MM.1S (cell line): Measurements from ENCODE around the gene GPR137.
"Not testable (repeated sequence)": the region's sequence is repeated elsewhere in the genome, so short reads cannot be mapped to it uniquely, and the experiment has no call there.

Source experiments
- DNase-seq: peaks from one replicate; pipeline ENCODE4 v3.0.0-alpha.2; 2015
- H2AFZ ChIP-seq: fragments of 300-600 bp; sonication (generic); 2 replicates; pipeline ENCODE4 v1.6.0; 2016; ENCODE audit warnings: antibody characterized with exemption, low read length
- H3F3A ChIP-seq: fragments of 300-600 bp; sonication (generic); 2 replicates; pipeline ENCODE4 v1.6.1; 2016; ENCODE audit warnings: mild to moderate bottlenecking, antibody characterized with exemption, low read length, moderate library complexity, mixed read lengths; ENCODE audit not compliant: insufficient read depth
- H3K27ac ChIP-seq: fragments of 300-600 bp; sonication (generic); 2 replicates; pipeline ENCODE4 v1.5.1; 2016; ENCODE audit warnings: mild to moderate bottlenecking, low read length
- H3K27me3 ChIP-seq: fragments of 300-600 bp; sonication (generic); replicated peaks from 2 replicates; pipeline ENCODE4 v1.6.0; 2016; ENCODE audit warnings: low read length; ENCODE audit not compliant: insufficient read depth
- H3K36me3 ChIP-seq: fragments of 300-600 bp; sonication (generic); replicated peaks from 2 replicates; pipeline ENCODE4 v1.6.1; 2016; ENCODE audit warnings: mild to moderate bottlenecking, low read length, mixed read lengths; ENCODE audit not compliant: insufficient read depth
- H3K4me1 ChIP-seq: fragments of 300-600 bp; sonication (generic); 2 replicates; pipeline ENCODE4 v1.6.1; 2016; ENCODE audit warnings: low read length, mixed read lengths
- H3K4me2 ChIP-seq: fragments of 300-600 bp; sonication (generic); 2 replicates; pipeline ENCODE4 v1.6.0; 2016; ENCODE audit warnings: low read depth, low read length
- H3K4me3 ChIP-seq: fragments of 300-600 bp; sonication (generic); 2 replicates; pipeline ENCODE4 v1.5.1; 2016; ENCODE audit warnings: low read length, mixed read lengths
- H3K79me2 ChIP-seq: fragments of 300-600 bp; sonication (generic); 2 replicates; pipeline ENCODE4 v1.6.1; 2016; ENCODE audit warnings: mixed run types, low read length, mixed read lengths
- H3K9ac ChIP-seq: fragments of 300-600 bp; sonication (generic); 2 replicates; pipeline ENCODE4 v1.6.1; 2016; ENCODE audit warnings: low read length, mixed read lengths
- H3K9me2 ChIP-seq: fragments of 300-600 bp; sonication (generic); replicated peaks from 2 replicates; pipeline ENCODE4 v1.6.1; 2016; ENCODE audit warnings: mild to moderate bottlenecking, low read length, mixed read lengths; ENCODE audit not compliant: insufficient read depth
- H3K9me3 ChIP-seq: fragments of 300-600 bp; sonication (generic); replicated peaks from 2 replicates; pipeline ENCODE4 v1.6.1; 2016; ENCODE audit warnings: mild to moderate bottlenecking, low read length, mixed read lengths; ENCODE audit not compliant: insufficient read depth
- H4K20me1 ChIP-seq: fragments of 300-600 bp; sonication (generic); 2 replicates; pipeline ENCODE4 v1.6.1; 2016; ENCODE audit warnings: mild to moderate bottlenecking, low read length, moderate library complexity, mixed read lengths; ENCODE audit not compliant: insufficient read depth
- EZH2 ChIP-seq: fragments of 300-600 bp; sonication (generic); optimal IDR thresholded peaks from 2 replicates; pipeline ENCODE3; 2017; ENCODE audit warnings: low read depth, mild to moderate bottlenecking, antibody characterized with exemption, low read length, mixed read lengths
- EZH2phosphoT487 ChIP-seq: fragments of 300-600 bp; sonication (generic); IDR thresholded peaks from 2 replicates; pipeline ENCODE4 v1.6.1; 2018; ENCODE audit warnings: antibody characterized with exemption, low read length
- TF ChIP-seq, protein P1 (sequence below): fragments of 300-600 bp; sonication (generic); IDR thresholded peaks from 2 replicates; pipeline ENCODE4 v1.5.1; 2016; ENCODE audit warnings: antibody characterized with exemption, low read length, mixed read lengths

GPR137 gene

DNA sequence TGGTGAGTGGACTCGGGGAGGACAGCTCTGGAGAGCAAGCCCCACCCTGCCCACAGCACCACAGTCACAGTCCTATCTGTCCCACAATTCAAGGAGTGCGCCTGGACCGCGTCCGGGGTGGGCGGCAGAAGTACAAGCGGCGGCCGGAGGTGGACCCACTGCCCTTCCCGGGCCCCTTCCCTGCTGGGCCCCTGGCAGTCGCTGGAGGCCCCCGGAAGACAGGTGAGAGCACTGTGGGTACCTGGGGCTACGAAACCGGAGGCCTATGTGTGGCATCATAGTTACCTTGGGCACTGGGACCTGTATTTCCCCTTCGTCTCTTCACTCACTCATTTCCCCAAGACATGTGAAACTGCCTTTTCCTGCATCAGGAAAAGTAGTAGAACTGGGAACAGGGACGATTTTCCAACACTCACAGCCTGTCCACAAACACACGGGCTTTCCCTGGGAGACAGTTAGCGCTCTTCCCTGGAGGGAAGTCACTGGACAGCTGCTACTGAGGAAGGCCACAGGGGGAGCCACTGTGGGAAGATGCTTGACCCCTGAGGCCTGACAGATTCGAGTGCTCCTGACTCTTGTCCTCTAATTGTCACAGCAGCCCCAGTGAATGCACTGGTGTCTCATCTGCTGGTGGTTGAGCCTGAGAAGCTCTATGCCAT, 28.6 kb downstream of the GPR137 start:
- no peak overlapping the region for H2AFZ ChIP-seq
- no peak overlapping the region for H3K27ac ChIP-seq
- no peaks in the 10 kb centered on the region for H4K20me1 ChIP-seq
- H3K79me2 ChIP-seq, result peaks cover 73% of the 10 kb centered on the region
- H3K4me1 ChIP-seq, result peaks cover 5% of the 10 kb centered on the region
- no peak overlapping the region for H3K4me2 ChIP-seq
- H3K36me3 ChIP-seq, result no peaks in the 10 kb centered on the region
- no peaks in the 10 kb centered on the region for H3K9me3 ChIP-seq
- no peak overlapping the region for H3K4me3 ChIP-seq
- peaks cover 38% of the 10 kb centered on the region for H3F3A ChIP-seq
- no peaks in the 10 kb centered on the region for H3K27me3 ChIP-seq
- TF ChIP-seq EZH2phosphoT487 (no peak), EZH2 (no peak)
- TF ChIP-seq, protein P1, sequence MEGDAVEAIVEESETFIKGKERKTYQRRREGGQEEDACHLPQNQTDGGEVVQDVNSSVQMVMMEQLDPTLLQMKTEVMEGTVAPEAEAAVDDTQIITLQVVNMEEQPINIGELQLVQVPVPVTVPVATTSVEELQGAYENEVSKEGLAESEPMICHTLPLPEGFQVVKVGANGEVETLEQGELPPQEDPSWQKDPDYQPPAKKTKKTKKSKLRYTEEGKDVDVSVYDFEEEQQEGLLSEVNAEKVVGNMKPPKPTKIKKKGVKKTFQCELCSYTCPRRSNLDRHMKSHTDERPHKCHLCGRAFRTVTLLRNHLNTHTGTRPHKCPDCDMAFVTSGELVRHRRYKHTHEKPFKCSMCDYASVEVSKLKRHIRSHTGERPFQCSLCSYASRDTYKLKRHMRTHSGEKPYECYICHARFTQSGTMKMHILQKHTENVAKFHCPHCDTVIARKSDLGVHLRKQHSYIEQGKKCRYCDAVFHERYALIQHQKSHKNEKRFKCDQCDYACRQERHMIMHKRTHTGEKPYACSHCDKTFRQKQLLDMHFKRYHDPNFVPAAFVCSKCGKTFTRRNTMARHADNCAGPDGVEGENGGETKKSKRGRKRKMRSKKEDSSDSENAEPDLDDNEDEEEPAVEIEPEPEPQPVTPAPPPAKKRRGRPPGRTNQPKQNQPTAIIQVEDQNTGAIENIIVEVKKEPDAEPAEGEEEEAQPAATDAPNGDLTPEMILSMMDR, result peak; percentile 16; the same call in 1 of the 2 replicates
- no peak for DNase-seq
- no peak overlapping the region for H3K9ac ChIP-seq
- H3K9me2 ChIP-seq, result no peaks in the 10 kb centered on the region

DNA sequence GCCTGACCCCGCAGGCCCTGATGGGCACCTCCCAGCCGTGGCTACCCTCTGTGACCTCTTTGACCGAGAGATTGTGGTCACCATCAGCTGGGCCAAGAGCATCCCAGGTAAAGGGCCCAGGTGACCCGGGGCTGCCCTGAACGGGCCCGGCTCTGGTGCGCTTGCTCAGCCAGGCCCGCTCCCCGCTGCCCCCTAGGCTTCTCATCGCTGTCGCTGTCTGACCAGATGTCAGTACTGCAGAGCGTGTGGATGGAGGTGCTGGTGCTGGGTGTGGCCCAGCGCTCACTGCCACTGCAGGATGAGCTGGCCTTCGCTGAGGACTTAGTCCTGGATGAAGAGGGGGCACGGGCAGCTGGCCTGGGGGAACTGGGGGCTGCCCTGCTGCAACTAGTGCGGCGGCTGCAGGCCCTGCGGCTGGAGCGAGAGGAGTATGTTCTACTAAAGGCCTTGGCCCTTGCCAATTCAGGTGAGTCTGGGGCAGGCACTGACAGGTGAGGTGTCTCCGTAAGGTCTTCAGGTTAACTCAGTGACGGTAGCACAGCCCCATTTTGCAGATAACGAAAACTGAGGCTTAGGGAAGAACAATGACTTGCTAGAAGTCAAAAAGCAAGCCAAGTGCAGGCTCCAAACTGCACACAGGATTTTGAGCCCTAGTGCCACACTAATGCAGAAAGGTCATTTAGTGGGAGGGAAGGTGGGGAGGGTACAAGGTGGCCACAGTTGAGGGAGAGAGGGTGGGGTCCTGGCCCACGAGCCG, 29.3 kb downstream of the GPR137 start:
- DNase-seq, result no peak
- no peak overlapping the region for H3K27ac ChIP-seq
- no peaks in the 10 kb centered on the region for H3K9me2 ChIP-seq
- no peaks in the 10 kb centered on the region for H3K27me3 ChIP-seq
- H3K36me3 ChIP-seq, result no peaks in the 10 kb centered on the region
- no peaks in the 10 kb centered on the region for H3K9me3 ChIP-seq
- peaks cover 39% of the 10 kb centered on the region for H3F3A ChIP-seq
- no peak overlapping the region for H3K4me3 ChIP-seq
- H3K4me2 ChIP-seq, result peak overlapping the region; percentile 21; the same call in 1 of the 2 replicates
- no peak overlapping the region for H3K9ac ChIP-seq
- TF ChIP-seq, protein P1, result no peak
- TF ChIP-seq EZH2 (no peak), EZH2phosphoT487 (no peak)
- peaks cover 70% of the 10 kb centered on the region for H3K79me2 ChIP-seq
- H2AFZ ChIP-seq, result no peak overlapping the region
- H3K4me1 ChIP-seq, result peaks cover 6% of the 10 kb centered on the region
- H4K20me1 ChIP-seq, result no peaks in the 10 kb centered on the region

DNA sequence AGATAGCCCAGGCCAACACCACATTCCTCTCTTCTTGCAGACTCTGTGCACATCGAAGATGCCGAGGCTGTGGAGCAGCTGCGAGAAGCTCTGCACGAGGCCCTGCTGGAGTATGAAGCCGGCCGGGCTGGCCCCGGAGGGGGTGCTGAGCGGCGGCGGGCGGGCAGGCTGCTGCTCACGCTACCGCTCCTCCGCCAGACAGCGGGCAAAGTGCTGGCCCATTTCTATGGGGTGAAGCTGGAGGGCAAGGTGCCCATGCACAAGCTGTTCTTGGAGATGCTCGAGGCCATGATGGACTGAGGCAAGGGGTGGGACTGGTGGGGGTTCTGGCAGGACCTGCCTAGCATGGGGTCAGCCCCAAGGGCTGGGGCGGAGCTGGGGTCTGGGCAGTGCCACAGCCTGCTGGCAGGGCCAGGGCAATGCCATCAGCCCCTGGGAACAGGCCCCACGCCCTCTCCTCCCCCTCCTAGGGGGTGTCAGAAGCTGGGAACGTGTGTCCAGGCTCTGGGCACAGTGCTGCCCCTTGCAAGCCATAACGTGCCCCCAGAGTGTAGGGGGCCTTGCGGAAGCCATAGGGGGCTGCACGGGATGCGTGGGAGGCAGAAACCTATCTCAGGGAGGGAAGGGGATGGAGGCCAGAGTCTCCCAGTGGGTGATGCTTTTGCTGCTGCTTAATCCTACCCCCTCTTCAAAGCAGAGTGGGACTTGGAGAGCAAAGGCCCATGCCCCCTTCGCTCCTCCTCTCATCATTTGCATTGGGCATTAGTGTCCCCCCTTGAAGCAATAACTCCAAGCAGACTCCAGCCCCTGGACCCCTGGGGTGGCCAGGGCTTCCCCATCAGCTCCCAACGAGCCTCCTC, 30.2 kb downstream of the GPR137 start:
- H3K4me1 ChIP-seq, H4K20me1 ChIP-seq, H3K36me3 ChIP-seq, H3K9me3 ChIP-seq, H2AFZ ChIP-seq, H3K9me2 ChIP-seq, DNase-seq, H3K27me3 ChIP-seq: not testable (repeated sequence)
- H3K79me2 ChIP-seq, result peaks cover 64% of the 10 kb centered on the region
- peak overlapping the region; percentile 78 for H3K4me3 ChIP-seq
- peak overlapping the region; percentile 100; the same call in 1 of the 2 replicates for H3K27ac ChIP-seq
- peak overlapping the region; percentile 92; the same call in 1 of the 2 replicates for H3K9ac ChIP-seq
- H3K4me2 ChIP-seq, result peak overlapping the region; percentile 42
- peaks cover 39% of the 10 kb centered on the region for H3F3A ChIP-seq
